NCI-H146 treated with DMSO at 0.1 percent for 48 hours (cell line): ENCODE measurements around the gene AGAP9.
A peak's percentile ranks its signal among the peaks of the same experiment; 100 is the strongest.
"Not testable (repeated sequence)": the region's sequence is repeated elsewhere in the genome, so short reads cannot be mapped to it uniquely, and the experiment has no call there.

Experiments used
- DNase-seq: peaks from one replicate; lab custom pipeline; 2025; ENCODE audit not compliant: unreplicated experiment; lab: John Stamatoyannopoulos, UW

The AGAP9 gene

DNA sequence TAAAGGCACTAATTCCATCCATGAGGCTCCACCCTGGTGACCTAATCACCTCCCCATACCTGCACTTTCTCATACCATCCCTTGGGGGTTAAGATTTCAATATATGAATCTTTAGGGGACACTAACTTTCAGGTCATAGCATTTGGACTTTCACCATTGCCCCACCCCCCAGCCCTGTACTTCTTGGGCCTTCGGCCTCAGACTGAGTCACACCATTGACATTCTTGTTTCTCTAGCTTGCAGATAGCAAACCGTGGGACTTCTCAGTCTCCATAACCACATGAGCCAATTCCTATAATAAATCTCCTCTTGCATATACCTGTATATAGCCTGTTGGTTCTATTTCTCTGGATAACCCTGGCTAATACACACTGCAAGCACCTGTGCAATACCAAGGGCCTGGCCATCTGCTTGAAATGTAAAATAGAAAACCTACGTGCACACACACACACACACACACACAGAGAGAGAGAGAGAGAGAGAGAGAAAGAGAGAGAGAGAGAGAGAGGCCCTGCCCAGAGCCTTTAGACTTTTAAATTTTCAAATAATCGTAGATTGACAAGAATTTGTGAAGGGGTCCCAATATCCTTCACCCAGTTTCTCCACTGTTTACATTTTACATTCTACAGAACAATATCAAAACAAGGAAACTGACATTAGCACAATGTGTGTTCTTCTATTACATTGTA is 64.8 kb downstream of the AGAP9 start:
- DNase-seq: no peak

DNA sequence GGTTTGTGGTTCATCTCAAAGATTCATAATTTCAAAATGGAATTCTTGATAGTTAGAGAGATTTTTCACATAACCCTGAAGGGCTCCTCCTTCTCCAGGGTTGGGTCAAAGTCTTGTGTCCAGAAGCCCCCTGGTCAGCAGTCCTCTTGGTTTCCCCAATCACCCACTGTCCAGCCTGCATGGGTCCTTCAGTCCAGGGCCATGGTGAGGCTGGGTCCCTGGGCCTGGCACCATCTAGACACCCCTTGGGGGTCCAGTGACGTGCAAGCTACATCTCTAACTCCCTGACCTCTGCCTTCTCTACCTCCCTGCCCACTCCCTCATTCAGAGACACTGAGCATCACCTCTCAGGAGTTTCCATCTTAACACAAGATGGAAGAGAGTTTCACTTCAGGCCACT is 65.6 kb downstream of the AGAP9 start:
- DNase-seq: no peak

DNA sequence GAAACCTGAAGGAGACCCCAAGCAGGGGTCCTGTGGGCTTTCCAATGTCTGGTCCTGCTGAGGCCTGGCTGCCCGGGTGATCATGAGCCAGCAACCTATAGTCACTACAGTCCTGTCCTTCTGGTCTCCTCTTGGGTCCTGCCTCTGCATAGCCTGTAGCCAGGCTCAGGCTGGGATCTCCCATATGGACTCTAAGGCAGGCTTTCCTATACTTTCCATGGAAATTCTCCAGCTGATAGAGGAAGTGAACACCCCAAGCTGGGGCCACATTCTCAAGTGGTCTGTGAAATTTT is 66.0 kb downstream of the AGAP9 start:
- DNase-seq: no peak

DNA sequence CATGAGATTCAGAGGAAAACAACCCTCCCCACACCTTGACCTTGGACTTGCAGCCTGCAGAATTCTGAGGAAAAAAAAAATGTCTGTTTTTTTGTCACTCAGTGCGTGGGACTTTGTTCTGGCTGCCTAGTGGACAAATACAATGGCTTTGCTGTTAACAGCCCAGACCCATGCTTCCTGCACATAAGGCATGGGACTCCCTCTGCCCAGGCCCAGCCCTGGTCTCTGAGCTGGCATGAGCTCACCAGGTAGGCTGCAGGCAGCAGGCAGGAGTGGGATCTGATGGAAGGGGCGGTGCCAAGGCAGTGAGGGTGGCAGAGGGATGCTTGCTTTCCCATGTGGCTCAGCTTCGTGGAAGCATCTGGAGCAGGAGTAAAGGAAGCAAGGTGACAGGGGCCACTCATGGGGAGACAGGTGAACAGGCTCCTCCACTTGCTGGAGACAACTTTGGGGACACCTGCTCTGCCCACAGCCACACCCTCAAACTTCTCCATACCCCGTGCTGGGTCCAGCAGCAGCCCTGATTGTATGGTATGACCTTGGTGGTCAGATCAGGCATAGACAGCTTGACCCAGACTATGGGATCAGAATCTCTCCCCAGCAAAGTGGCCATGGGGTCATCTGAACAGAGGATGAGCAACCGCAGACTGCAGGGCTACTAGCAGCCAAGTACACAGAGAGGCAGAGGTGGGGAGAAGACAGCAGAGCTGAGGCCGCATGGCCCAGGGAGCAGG is 66.5 kb downstream of the AGAP9 start:
- no peak for DNase-seq

DNA sequence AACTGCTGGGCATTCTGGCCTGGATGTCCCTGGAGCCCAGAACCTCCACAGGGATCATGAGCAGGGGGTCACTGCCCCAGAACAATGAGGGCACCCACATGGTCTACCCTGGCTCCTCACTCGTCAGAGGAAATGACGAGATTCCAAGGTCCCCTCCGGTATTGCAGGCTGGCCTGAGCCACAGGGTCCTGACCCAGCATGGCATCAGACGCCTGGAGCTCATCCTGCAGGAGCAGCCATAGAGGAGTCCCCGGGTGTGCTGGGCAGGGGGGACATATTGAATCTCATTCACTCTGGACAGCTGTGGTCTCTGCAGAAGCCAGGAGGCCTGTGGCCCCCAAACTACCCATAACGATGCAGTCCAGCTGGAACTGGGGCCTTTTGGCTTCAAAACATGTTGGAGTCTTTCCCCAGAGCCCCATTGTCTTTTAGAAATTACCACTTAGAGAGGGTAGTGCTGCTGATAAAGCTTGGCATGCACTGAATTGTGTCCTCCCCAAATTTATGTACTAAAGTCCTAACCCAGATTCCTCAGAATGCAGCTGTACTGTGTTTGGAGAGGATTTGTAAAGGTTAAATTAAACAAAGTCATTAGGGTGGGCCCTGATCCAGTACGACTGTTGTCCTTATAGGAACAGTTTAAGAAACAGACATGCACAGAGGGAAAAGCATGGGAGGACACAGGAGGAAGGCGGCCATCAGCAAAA is 67.2 kb downstream of the AGAP9 start:
- DNase-seq: no peak

DNA sequence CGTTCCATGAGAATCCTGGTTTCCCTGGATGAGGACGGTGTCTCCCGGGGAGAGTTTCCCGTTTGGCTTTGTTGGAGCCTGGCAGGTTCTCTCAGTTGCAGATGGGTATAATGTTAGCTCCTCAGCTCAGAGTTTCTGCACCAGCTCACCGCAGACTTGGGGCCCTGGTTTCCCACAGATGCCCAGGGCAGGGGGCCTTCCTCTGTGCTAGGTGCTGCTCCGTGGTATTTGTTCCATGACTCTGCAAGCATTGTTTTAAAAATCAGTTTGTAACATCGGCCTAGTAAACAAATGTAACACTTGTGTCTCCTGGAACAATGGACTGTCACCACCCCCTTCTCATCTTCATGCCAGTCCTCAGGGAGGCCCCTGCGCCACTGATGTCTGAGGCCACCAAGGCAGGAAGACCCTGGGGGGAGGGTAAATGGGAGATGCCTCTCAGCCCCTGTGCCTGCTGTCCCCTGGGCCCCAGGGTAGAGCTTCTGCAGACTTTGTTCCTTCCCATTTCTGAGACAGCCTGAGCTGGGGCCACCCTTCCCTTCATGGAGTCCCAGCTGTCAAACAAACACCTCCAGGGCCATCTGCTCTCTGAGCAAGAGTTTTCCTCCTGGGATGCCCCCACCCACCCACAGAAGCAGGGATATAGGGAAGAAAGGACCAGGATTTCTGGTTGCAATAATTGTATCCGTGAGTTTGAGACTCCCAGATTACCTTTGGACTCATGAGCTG is 67.9 kb downstream of the AGAP9 start:
- not testable (repeated sequence) for DNase-seq

DNA sequence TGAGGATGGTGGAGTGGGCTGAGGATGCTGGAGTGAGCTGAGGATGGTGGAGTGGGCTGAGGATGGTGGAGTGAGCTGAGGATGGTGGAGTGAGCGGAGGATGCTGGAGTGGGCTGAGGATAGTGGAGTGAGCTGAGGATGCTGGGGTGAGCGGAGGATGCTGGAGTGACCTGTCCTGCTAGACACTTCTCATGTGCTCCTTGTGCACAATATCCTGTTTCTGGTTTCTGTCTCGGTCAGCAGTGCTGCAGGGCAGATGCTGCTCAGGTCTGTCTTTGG is 68.7 kb downstream of the AGAP9 start:
- no peak for DNase-seq

DNA sequence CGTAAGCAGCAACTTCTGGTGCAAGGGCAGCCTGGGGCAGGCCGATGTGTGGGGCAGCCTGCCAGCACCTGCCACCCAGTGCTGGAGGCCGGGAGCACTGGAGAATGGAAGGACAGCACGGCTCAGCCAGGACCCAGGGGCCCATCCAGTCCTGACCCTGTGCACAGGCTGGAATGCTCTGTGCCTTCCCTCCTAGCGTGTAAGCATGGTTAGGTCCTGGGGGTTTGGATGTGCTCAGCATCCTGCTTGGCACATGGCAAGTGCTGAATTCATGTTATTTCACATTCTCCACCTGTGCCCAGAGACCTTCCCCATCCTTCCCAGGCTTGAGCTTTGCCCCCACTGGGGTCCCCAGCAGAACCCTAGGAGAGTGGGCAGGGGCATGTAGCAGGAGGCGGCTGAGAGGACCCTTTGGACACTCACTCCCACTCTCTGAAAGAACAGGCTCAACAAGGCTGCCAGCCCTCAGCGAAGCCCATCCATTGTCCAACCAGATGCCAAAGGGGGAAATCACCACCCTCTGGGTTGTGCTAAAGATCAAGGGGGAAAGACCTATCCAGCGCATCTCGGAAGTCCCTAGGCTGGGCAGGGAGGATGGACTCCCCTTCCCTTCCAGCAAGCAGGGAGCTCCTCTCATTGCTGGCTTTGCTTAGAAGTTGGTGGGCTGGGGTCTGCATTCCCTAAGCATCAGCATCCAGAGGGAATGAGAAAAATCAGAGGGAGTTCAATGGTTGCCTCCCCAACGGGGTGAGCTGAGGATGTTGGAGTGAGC is 69.2 kb downstream of the AGAP9 start:
- DNase-seq: no peak

DNA sequence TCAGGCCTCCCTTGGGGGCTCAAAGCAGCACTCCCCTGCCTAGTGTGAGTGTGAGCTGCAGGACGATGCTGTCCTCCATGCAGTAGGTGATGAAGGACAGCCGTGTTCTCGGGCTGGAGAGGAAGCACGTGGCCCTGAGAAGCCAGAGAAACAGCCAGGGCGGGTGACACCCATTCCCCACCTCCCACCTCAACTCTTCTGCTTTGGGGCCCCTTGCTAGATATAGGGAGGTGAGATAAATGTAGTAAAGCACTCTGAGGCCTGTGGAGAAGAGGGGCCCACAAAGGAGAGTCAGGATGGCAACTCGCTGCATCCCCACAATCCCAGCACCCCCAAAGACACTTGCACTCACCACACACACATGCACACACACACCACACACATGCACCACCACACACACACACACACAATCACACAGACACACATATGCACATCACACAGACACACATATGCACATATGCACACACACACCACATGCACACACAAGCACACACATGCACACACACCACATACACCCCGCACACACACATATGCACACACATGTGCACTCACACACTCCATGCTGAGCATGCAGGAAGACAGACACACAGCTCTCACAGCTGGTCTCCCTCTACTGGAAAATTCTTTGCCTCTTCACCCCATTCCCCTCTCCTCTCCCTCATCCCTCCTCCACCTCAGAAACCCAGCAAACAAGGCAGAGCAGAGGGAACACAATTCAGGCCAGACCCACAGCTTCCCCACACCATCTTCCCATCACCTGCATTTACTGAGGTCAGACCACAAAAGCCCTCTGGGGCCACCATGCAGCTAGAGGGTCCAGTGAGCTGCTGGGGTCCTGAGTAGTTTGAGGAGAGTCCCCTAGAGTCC is 70.1 kb downstream of the AGAP9 start:
- no peak for DNase-seq

DNA sequence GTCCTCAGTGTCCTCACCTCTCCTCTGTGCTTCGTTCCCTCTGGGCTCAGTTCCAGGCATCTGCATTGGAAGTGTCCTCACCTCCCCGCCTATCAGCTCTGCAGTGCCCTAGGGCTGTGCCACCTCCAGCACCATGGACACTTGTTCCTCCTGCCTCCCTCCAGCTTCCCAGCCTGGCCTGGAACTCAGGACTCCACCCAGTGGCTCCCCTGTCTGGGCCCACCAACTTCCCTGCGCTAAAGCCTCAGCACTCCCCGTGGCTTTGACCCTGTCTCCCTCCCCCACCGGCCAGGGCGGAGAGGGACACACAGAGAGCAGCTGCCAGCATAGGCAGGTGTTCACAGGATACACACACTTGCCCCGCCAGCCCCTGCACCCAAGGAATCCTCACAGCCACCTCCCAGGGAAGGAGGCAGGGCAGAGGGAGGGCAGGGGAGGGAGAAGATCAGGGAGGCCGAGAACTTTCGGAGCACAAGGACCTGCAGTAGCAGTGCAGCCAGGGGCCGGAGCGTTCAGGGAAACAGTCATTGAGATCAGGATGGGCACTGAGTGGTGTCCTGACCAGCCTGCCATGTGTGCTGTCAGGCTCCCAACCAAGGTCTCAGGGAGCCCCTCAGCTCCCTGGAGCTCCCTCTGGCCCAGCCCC is 70.8 kb downstream of the AGAP9 start:
- peak; percentile 22 for DNase-seq

DNA sequence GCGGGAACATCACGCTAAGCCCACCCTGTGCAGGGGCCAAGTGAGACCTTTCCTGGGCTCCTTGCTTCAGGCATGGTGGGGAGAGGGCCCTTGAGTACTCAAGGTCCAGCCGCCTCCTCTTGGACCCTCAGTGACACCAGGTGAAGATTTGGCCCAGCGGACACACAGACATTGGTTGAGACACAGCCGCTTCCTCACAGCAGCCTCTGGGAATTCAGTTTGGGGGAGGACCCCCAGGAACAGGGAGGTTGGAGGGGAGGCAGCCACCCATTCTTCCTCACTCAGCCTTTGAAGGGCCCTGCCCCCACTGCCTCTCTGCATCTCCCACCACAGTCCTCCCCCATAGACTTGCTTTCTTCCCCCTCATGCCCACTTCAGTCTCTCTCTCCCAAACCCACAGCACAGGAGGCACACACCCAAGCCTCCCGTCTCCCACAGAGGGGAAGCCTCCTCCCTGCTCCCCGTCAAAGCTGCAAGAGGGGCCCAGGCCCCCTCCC is 71.4 kb downstream of the AGAP9 start:
- DNase-seq: no peak
